Activated CD8-positive, alpha-beta T cell treated with anti-CD3 and anti-CD28 coated beads for 36 hours (primary cell): Measurements from ENCODE around the gene MAZ. TPM values are rescaled to one million over a fixed set of nuclear protein-coding genes. Genes with fewer than 3 reads are reported as not detected.

Experiments
- ATAC-seq: fragments of 200-7000 bp; cut with Tn5 transposase; one replicate; pipeline ENCODE4 v1.10.0; 2021; ENCODE audit warnings: mild to moderate bottlenecking, moderate library complexity
- CTCF ChIA-PET: fragments of 350-600 bp; sonication (Branson Sonifier 250); formaldehyde crosslinking; loops from one replicate; lab custom pipeline; 2021; ENCODE audit warnings: antibody characterized with exemption; lab: Charles Lee
- POLR2A ChIA-PET: fragments of 350-600 bp; sonication (Branson Sonifier 250); formaldehyde crosslinking; loops from one replicate; lab custom pipeline; 2021; ENCODE audit warnings: antibody characterized with exemption; lab: Charles Lee
- DNase-seq: peaks from one replicate; pipeline ENCODE4 v3.0.0-alpha.2; 2020
- H3K27ac Mint-ChIP-seq: one replicate; pipeline ENCODE4 v1.8.0; 2021; ENCODE audit warnings: mild to moderate bottlenecking, mixed read lengths
- H3K27me3 Mint-ChIP-seq: one replicate; pipeline ENCODE4 v1.8.0; 2021; ENCODE audit warnings: mixed read lengths
- H3K36me3 Mint-ChIP-seq: one replicate; pipeline ENCODE4 v1.8.0; 2021; ENCODE audit warnings: low read depth, mixed read lengths
- H3K4me1 Mint-ChIP-seq: one replicate; pipeline ENCODE4 v1.8.0; 2021; ENCODE audit warnings: low read depth, mixed read lengths
- H3K4me3 Mint-ChIP-seq: one replicate; pipeline ENCODE4 v1.8.0; 2021; ENCODE audit warnings: mild to moderate bottlenecking, moderate library complexity, mixed read lengths
- H3K9me3 Mint-ChIP-seq: one replicate; pipeline ENCODE4 v1.8.0; 2021; ENCODE audit warnings: mixed read lengths
- intact Hi-C: fragments of 100-400 bp; cut with micrococcal nuclease; formaldehyde crosslinking; loops from one replicate; pipeline ENCODE4 v1.10.0; 2022
- total RNA-seq, 2 experiments: library from RNA; stranded (reverse); gene quantifications; one replicate each; pipeline ENCODE4 v1.2.3, GENCODE V29; 2021
- TF ChIP-seq, protein P1 (sequence below): fragments of 200-600 bp; IDR thresholded peaks from one replicate; pipeline ENCODE4 v1.8.0; 2022; ENCODE audit warnings: antibody characterized with exemption, mild to moderate bottlenecking

MAZ gene
- total RNA-seq, 2 experiments from 2014 or later: 380 to 382 TPM

DNA sequence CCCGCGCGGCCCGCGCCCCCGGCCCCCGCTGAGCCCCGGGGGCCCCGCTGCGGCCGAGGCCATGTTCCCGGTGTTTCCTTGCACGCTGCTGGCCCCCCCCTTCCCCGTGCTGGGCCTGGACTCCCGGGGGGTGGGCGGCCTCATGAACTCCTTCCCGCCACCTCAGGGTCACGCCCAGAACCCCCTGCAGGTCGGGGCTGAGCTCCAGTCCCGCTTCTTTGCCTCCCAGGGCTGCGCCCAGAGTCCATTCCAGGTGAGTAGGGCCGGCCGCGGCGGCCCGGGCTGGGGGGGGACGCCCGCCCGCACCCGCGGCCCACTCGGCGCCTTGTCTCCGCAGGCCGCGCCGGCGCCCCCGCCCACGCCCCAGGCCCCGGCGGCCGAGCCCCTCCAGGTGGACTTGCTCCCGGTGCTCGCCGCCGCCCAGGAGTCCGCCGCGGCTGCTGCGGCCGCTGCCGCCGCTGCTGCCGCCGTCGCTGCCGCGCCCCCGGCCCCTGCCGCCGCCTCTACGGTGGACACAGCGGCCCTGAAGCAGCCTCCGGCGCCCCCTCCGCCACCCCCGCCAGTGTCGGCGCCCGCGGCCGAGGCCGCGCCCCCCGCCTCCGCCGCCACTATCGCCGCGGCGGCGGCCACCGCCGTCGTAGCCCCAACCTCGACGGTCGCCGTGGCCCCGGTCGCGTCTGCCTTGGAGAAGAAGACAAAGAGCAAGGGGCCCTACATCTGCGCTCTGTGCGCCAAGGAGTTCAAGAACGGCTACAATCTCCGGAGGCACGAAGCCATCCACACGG lies 504 bp downstream of the MAZ start:
- Mint-ChIP-seq H3K27ac (peak overlapping the region; percentile 96), H3K36me3 (peaks cover 64% of the 10 kb centered on the region), H3K9me3 (no peaks in the 10 kb centered on the region), H3K4me3 (peak overlapping the region; percentile 90), H3K27me3 (no peaks in the 10 kb centered on the region), H3K4me1 (peaks cover 40% of the 10 kb centered on the region)
- CTCF ChIA-PET: interaction anchor here (1.1 to 3.0 kb wide), 9 partner anchors 12 to 106 kb away, joined by 3 to 63 read pairs (median 9); partner anchors contain the start of genes KIF22, MVP and PAGR1
- DNase-seq (peak; percentile 80), ATAC-seq (no peak)
- POLR2A ChIA-PET: interaction anchor here (0.6 to 9.5 kb wide), 13 partner anchors 15 to 1253 kb away, joined by 3 to 167 read pairs (median 6); partner anchors contain the start of genes ALDOA, HIRIP3, INO80E and KIF22
- TF ChIP-seq, protein P1, sequence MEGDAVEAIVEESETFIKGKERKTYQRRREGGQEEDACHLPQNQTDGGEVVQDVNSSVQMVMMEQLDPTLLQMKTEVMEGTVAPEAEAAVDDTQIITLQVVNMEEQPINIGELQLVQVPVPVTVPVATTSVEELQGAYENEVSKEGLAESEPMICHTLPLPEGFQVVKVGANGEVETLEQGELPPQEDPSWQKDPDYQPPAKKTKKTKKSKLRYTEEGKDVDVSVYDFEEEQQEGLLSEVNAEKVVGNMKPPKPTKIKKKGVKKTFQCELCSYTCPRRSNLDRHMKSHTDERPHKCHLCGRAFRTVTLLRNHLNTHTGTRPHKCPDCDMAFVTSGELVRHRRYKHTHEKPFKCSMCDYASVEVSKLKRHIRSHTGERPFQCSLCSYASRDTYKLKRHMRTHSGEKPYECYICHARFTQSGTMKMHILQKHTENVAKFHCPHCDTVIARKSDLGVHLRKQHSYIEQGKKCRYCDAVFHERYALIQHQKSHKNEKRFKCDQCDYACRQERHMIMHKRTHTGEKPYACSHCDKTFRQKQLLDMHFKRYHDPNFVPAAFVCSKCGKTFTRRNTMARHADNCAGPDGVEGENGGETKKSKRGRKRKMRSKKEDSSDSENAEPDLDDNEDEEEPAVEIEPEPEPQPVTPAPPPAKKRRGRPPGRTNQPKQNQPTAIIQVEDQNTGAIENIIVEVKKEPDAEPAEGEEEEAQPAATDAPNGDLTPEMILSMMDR: no peak
- intact Hi-C loops: no loop called here

DNA sequence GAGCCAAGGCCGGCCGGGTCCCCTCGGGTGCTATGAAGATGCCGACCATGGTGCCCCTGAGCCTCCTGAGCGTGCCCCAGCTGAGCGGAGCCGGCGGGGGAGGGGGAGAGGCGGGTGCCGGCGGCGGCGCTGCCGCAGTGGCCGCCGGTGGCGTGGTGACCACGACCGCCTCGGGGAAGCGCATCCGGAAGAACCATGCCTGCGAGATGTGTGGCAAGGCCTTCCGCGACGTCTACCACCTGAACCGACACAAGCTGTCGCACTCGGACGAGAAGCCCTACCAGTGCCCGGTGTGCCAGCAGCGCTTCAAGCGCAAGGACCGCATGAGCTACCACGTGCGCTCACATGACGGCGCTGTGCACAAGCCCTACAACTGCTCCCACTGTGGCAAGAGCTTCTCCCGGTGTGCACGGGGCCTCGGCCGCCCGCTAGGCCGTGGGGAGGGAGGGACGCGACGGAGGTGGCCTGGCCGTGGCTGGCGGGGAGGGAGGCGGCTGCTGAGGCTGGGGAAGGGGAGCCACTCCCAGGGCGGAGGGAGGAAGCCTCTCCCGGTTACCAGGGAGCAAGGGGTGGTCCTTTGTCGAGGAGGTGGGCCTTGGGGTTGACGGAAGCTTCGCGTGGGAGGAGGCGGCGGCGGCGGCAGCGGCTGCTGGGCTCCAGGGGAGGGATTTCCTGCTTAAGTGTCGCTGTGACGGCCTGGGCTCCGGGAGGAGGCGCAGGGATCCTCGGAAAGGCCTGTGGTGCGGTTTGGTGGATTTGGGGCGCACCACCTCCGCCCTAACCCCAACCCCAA lies 1.3 kb downstream of the MAZ start:
- CTCF ChIA-PET: interaction anchor here (0.7 to 3.0 kb wide), 13 partner anchors 12 to 119 kb away, joined by 3 to 63 read pairs (median 7); partner anchors contain the start of genes KIF22, MVP and PAGR1
- TF ChIP-seq, protein P1: no peak
- Mint-ChIP-seq H3K36me3 (peaks cover 59% of the 10 kb centered on the region), H3K4me3 (peak overlapping the region; percentile 90), H3K4me1 (peaks cover 45% of the 10 kb centered on the region), H3K9me3 (no peaks in the 10 kb centered on the region), H3K27me3 (no peaks in the 10 kb centered on the region), H3K27ac (peak overlapping the region; percentile 96)
- ATAC-seq: peak; percentile 15
- POLR2A ChIA-PET: interaction anchor here (0.6 to 9.5 kb wide), 22 partner anchors 10 to 928 kb away, joined by 3 to 167 read pairs (median 4); partner anchors contain the start of genes ALDOA, HIRIP3, INO80E and KIF22
- intact Hi-C loops: no loop called here
- peak; percentile 94 for DNase-seq

DNA sequence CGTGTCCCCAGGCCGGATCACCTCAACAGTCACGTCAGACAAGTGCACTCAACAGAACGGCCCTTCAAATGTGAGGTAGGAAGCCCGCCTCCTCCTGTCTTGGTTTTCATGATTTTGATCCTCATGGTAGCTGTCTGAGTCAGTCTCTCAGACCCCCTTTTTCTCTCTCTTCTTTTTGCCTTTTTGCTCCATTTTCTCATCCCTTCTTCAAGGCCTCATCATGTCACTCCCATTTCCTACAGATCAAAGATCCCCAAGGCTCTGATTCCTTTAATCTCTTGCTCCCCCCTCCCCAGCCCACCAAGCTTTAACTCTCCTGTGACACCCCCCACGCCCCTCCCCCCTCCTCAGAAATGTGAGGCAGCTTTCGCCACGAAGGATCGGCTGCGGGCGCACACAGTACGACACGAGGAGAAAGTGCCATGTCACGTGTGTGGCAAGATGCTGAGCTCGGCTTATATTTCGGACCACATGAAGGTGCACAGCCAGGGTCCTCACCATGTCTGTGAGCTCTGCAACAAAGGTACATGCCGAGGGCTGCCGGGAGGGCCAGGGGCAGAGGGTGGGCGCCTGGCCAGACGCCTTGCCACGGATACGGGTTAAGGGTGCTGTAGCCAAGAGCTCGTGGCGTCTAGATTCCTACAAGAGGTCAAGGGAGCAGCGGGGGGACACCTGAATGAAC lies 2.0 kb downstream of the MAZ start:
- Mint-ChIP-seq H3K4me1 (peaks cover 46% of the 10 kb centered on the region), H3K27ac (peak overlapping the region; percentile 96), H3K36me3 (peaks cover 55% of the 10 kb centered on the region), H3K9me3 (no peaks in the 10 kb centered on the region), H3K27me3 (no peaks in the 10 kb centered on the region), H3K4me3 (peak overlapping the region; percentile 90)
- CTCF ChIA-PET: interaction anchor here (0.7 to 3.0 kb wide), 12 partner anchors 11 to 119 kb away, joined by 3 to 63 read pairs (median 7); partner anchors contain the start of genes KIF22, MVP and PAGR1
- peak; percentile 61 for DNase-seq
- ATAC-seq: no peak
- POLR2A ChIA-PET: interaction anchor here (0.5 to 9.5 kb wide), 22 partner anchors 11 to 377 kb away, joined by 3 to 167 read pairs (median 5); partner anchors contain the start of genes HIRIP3, INO80E, KIF22 and MVP
- TF ChIP-seq, protein P1: no peak
- intact Hi-C loops: no loop called here

DNA sequence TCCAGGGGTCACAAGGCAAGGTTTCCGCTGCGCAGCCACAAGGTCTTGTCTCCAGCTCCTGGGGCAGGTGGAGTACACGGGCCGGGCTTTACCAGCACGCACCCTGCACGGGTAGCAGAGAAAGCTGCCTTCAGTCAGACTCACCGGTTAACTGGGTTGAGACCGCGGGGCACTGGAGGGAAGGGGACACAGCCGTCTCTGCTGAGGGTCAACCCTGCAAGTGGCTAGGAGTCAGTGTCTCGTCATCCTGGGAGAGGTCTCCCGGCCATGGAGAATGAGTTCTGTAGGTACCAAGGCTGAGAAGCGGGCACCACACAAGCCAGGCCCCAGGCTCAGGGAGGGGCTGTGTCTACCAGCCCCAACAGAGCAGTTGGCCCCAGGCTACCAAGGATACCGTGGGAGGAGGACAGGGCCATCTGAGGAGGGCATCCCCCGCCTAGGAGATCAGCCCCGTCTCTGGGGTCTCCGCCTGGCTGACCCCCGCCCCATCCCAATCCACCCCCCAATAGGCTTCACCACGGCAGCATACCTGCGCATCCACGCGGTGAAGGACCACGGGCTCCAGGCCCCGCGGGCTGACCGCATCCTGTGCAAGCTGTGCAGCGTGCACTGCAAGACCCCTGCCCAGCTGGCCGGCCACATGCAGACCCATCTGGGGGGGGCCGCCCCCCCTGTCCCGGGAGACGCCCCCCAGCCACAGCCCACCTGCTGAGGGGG lies 2.9 kb downstream of the MAZ start:
- peaks cover 42% of the 10 kb centered on the region for H3K4me1 Mint-ChIP-seq

More for the DNA sequence above, 2.9 kb downstream of the MAZ start:
- no peak for ATAC-seq
- intact Hi-C loops: no loop called here
- ChIA-PET POLR2A (interaction anchor here (0.5 to 9.5 kb wide), 15 partner anchors 13 to 376 kb away, joined by 3 to 167 read pairs (median 5); partner anchors contain the start of genes HIRIP3, INO80E, KIF22 and MVP), CTCF (interaction anchor here (0.8 to 3.0 kb wide), 7 partner anchors 10 to 108 kb away, joined by 4 to 63 read pairs (median 10); partner anchors contain the start of genes KIF22, MVP and PAGR1)
- Mint-ChIP-seq H3K27me3 (no peaks in the 10 kb centered on the region), H3K27ac (peak overlapping the region; percentile 96), H3K36me3 (peaks cover 48% of the 10 kb centered on the region), H3K4me3 (peak overlapping the region; percentile 90), H3K9me3 (no peaks in the 10 kb centered on the region)
- TF ChIP-seq, protein P1: no peak
- DNase-seq: peak; percentile 30
